ENCODE results near the gene NACC1. TPM values are rescaled to one million over a fixed set of nuclear protein-coding genes. Genes with fewer than 3 reads are reported as not detected.

The NACC1 gene
- total and polyA plus RNA-seq, 2 experiments from 2014 or later: 12.4 to 260 TPM

- Histone ChIP-seq H3K4me1 (ENCODE audit: insufficient read depth) (peaks cover 31% of the 10 kb centered on the region), H2AFZ (peak overlapping the region; percentile 76; the same call in 1 of the 2 replicates), H3K79me2 (replicated peaks; ENCODE audit: insufficient read depth) (no peaks in the 10 kb centered on the region), H3K36me3 (ENCODE audit: insufficient read depth) (no peaks in the 10 kb centered on the region), H4K20me1 (replicated peaks; ENCODE audit: insufficient read depth) (no peaks in the 10 kb centered on the region), H3K4me3 (peak overlapping the region; percentile 44), H3K4me2 (peak overlapping the region; percentile 79), H3K27ac (ENCODE audit: low read depth) (no peak overlapping the region), H3K27me3 (ENCODE audit: insufficient read depth) (peaks cover 39% of the 10 kb centered on the region), H3K9me2 (ENCODE audit: insufficient read depth) (no peaks in the 10 kb centered on the region), H3F3A (replicated peaks; ENCODE audit: low read depth) (peaks cover 22% of the 10 kb centered on the region)
- DNase-seq (ENCODE audit: low spot score) (peak; percentile 73), ATAC-seq (peak; percentile 8)
- Mint-ChIP-seq H3K9me3 (no peaks in the 10 kb centered on the region), H3K27me3 (ENCODE audit: insufficient read depth, low read depth, poor library complexity) (peaks cover 44% of the 10 kb centered on the region), H3K27ac (no peak overlapping the region), H3K4me3 (peak overlapping the region; percentile 49), H3K4me1 (peaks cover 38% of the 10 kb centered on the region), H3K36me3 (ENCODE audit: low read depth) (no peaks in the 10 kb centered on the region)
- TF ChIP-seq EZH2phosphoT487 (IDR thresholded peaks at IDR 0.05; ENCODE audit: unreplicated experiment) (no peak), JUNB (IDR thresholded peaks at IDR 0.05; ENCODE audit: unreplicated experiment) (no peak), ZNF114 (CRISPR knock-in tag; IDR thresholded peaks at IDR 0.05) (no peak), CTCF (conservative IDR thresholded peaks at IDR 0.05; ENCODE audit: low read depth in 2 of 2) (no peak), EZH2 (IDR thresholded peaks at IDR 0.05; ENCODE audit: low read depth, unreplicated experiment) (no peak), REST (IDR thresholded peaks at IDR 0.05; ENCODE audit: unreplicated experiment) (no peak), CREB1 (CRISPR knock-in tag; IDR thresholded peaks at IDR 0.05; ENCODE audit: low read depth) (no peak), STAT1 (IDR thresholded peaks at IDR 0.05; ENCODE audit: unreplicated experiment) (no peak), ZNF331 (CRISPR knock-in tag; IDR thresholded peaks at IDR 0.05; ENCODE audit: low read depth) (no peak), POLR2AphosphoS5 (IDR thresholded peaks at IDR 0.05; ENCODE audit: low read depth) (no peak), NANOG (IDR thresholded peaks at IDR 0.05; ENCODE audit: borderline replicate concordance) (no peak), ETS1 (IDR thresholded peaks at IDR 0.05) (no peak), ZNF462 (CRISPR knock-in tag; IDR thresholded peaks at IDR 0.05) (no peak)
These were observed 26.5 kb upstream of the NACC1 start for GRCh38 chr19:13091400-13092157.

All from GM23338 (cell line).